NB4 (cell line): ENCODE data around the gene PIP5K1C.

Experiments
- POLR2A ChIP-seq: IDR thresholded peaks from 2 replicates; pipeline ENCODE4 v1.6.1; 2011; ENCODE audit warnings: mild to moderate bottlenecking; ENCODE audit not compliant: insufficient read length; ENCODE audit errors: extremely low read depth
- TF ChIP-seq, protein P1 (sequence below): IDR thresholded peaks from one replicate; pipeline ENCODE4 v1.5.1; 2012; ENCODE audit warnings: low read depth, low read length
- TF ChIP-seq, protein P2 (sequence below): IDR thresholded peaks from 2 replicates; pipeline ENCODE4 v1.6.1; 2011; ENCODE audit warnings: low read depth, low read length

DNA sequence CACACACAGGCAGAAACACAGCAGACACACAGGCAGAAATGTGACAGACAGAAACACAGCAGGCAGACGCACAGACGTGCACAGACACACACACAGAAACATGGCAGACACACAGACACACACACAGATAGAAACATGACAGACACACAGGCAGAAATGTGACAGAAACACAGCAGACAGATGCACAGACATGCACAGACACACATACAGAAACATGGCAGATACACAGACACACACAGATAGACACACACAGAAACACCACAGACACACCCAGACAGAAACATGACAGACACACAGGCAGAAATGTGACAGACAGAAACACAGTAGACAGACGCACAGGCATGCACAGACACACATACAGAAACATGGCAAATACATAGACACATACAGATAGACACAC, 94.9 kb downstream of the PIP5K1C start:
- TF ChIP-seq, protein P1, sequence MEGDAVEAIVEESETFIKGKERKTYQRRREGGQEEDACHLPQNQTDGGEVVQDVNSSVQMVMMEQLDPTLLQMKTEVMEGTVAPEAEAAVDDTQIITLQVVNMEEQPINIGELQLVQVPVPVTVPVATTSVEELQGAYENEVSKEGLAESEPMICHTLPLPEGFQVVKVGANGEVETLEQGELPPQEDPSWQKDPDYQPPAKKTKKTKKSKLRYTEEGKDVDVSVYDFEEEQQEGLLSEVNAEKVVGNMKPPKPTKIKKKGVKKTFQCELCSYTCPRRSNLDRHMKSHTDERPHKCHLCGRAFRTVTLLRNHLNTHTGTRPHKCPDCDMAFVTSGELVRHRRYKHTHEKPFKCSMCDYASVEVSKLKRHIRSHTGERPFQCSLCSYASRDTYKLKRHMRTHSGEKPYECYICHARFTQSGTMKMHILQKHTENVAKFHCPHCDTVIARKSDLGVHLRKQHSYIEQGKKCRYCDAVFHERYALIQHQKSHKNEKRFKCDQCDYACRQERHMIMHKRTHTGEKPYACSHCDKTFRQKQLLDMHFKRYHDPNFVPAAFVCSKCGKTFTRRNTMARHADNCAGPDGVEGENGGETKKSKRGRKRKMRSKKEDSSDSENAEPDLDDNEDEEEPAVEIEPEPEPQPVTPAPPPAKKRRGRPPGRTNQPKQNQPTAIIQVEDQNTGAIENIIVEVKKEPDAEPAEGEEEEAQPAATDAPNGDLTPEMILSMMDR, result no peak
- no peak for TF ChIP-seq POLR2A
- TF ChIP-seq, protein P2, sequence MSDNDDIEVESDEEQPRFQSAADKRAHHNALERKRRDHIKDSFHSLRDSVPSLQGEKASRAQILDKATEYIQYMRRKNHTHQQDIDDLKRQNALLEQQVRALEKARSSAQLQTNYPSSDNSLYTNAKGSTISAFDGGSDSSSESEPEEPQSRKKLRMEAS, result no peak
